GM18502 (cell line): ENCODE measurements around the gene CHST1.
A peak's percentile ranks its signal among the peaks of the same experiment; 100 is the strongest.

Source experiments
- ATAC-seq: cut with Tn5 transposase; IDR thresholded peaks from one replicate; pipeline ENCODE4 v1.9.1; 2021; ENCODE audit warnings: mild to moderate bottlenecking; ENCODE audit not compliant: unreplicated experiment, poor library complexity

Gene CHST1

GRCh38 chr11:45665206-45665932 lies at the start of gene CHST1:
Gene CHST1, minus strand, starts transcription at chr11:45665622. Its CDS starts 14,699 bp downstream, at chr11:45650923.
- no peak for ATAC-seq

DNA sequence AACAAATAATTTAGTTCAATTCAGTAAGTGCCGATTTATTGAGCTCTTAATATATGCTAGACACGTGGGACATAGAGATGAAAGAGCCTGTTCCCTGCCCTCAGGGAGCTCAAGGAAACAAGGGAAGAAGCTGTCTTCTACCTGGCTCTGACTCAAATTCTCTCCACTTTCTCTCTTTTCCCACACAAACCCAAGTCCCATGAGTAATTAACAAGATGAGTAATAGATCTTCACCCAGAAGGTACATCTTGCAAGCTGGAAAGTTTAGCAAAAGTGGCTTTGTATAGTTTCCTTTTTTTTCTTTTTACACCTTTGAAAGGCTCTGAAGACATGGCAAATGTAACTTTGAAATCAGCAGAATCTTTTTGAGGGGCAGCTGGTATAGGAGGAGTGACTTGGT lies 48.2 kb upstream of the CHST1 start:
- no peak for ATAC-seq

DNA sequence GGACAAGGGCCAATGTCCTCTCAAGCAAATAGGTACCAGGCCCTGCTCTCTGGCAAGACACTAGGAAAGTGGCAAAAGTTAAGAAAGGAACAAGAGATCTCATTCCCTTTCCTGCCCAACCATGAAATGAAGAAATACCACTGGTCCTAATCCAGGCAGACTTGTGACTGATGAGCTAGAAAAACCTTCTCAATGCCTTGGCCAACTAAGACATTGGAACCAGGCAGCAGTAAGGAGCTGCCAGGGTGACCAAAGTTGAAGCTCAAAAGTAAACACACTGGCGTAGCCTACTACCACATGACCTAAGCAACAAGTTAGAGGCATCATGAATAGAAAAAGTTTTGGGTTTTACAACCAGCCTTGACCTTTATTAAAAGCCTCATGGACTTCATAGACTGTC lies 45.1 kb upstream of the CHST1 start:
- ATAC-seq, result no peak

- no peak for ATAC-seq
Observed at GRCh38 chr11:45708887-45709663, 43.7 kb upstream of the CHST1 start.

GRCh38 chr11:45704635-45705034 lies 39.2 kb upstream of the CHST1 start:
- ATAC-seq, result no peak

GRCh38 chr11:45704133-45704532 lies 38.7 kb upstream of the CHST1 start:
- no peak for ATAC-seq

- ATAC-seq, result no peak
Observed at GRCh38 chr11:45702511-45702910, 37.1 kb upstream of the CHST1 start.

GRCh38 chr11:45698777-45699497 lies 33.5 kb upstream of the CHST1 start:
- no peak for ATAC-seq

GRCh38 chr11:45692808-45693453 lies 27.5 kb upstream of the CHST1 start:
- no peak for ATAC-seq

DNA sequence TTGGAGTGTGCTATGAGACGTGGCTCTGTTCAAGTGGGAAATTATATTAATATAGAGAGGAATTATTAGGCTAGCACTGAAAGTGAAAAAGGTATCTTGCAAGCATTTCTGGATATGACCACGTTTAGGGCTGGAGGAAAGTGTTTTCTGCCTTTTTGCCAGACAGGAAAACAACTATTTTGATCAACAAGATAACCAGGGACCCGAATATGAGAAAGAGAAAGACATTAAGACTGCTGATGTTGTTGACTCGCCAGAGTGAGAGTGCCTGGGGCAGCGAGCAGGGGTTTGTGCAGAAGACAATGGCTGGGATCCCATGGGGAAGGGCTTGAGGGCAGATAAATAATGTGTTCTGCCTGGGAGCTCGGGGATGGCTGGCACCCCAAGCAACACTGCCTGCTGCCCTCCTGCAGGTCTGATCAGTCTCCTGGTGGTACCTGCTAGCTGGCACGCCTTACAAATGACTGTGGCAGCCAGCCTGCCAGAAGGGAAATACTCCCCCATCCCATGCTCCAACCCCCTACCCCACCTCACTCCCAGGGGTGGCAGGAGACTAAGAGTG lies 23.1 kb upstream of the CHST1 start:
- ATAC-seq, result no peak

GRCh38 chr11:45687836-45688235 lies 22.4 kb upstream of the CHST1 start:
- no peak for ATAC-seq

DNA sequence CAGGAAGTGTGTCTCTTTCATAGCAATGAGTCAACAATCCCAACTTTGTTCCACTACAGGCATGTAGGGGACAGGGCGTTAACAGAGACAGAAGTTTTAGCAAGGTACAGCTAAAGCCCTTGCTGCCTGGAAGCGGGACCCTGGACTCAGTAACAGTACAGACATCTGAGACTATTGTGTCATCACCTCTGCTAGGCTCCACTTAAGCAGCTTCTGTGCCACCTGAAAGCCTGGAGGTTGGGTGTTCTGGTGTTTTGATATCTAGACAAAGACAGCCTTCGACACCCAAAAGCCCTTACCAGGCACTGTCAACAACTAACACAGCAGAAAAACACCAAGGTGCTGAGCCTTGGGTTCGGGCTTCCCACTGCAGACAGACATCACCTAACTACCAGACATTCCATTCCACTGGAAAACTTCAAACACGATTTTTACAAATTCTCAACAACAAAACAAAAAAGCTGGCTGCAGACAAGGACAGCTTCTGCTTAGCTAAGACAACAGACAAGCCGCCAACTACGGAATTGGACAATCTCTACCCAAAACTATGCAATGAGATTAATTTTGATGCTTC lies 20.6 kb upstream of the CHST1 start:
- no peak for ATAC-seq

DNA sequence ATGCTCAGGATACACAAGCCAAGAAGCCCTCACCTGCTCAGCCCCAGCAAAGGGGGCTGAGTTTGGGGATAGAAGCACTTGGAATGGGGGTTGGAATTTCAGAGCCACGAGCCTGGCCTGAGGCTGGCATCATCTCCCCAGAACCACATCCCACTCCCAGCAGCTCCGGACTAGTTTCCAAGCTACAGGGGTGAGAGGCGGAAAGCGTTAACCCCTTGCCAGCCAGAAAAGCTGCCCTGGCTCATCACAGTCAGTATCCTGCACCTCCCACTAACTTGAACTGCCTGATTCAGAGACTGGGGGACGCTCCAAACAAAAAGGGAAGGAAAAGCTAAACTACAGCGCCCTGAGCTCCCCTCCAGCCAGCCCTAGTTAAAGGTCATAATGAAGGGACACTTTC lies 19.0 kb upstream of the CHST1 start:
- ATAC-seq, result no peak

GRCh38 chr11:45683271-45684058 lies 18.0 kb upstream of the CHST1 start:
- ATAC-seq, result no peak

DNA sequence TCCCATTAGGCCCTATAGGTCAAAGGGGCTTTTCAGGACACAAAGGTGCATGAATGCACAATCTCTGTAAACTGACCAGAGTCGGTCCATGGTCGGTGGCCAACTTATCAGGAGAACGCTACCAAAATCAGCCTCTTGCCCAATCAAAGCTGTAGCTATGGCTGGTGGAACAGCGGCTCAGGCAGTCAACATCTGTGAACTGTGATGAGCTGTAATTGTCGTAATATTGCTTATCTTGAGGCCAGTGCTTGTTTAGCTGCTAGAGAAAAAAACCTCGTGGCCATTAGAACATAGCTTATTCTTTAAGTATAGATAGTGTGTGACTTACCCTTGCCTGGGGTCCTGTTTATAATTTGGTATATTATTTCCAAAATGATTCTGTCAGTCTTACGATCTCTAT lies 14.4 kb upstream of the CHST1 start:
- ATAC-seq, result no peak

DNA sequence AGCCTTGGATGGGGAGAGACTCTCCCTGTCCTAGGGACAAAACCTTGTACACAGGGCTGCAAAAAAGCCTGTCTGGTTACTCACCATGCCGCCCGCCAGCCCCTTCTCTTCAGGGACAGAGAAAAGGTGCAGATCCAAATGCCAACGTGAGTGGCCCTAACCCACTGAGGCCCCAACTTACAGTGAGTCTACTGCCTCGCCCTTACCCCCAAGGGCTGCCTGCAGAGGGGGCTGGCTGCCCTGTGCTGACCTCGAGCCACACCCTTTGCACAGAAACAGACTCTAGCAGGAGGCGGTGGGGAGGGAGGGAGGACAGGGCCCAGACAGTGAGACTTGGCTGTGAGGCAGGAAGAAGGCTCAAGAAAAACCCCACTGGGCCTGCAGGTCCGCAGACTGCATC lies 13.6 kb upstream of the CHST1 start:
- no peak for ATAC-seq

GRCh38 chr11:45677770-45678512 lies 12.5 kb upstream of the CHST1 start:
- no peak for ATAC-seq

DNA sequence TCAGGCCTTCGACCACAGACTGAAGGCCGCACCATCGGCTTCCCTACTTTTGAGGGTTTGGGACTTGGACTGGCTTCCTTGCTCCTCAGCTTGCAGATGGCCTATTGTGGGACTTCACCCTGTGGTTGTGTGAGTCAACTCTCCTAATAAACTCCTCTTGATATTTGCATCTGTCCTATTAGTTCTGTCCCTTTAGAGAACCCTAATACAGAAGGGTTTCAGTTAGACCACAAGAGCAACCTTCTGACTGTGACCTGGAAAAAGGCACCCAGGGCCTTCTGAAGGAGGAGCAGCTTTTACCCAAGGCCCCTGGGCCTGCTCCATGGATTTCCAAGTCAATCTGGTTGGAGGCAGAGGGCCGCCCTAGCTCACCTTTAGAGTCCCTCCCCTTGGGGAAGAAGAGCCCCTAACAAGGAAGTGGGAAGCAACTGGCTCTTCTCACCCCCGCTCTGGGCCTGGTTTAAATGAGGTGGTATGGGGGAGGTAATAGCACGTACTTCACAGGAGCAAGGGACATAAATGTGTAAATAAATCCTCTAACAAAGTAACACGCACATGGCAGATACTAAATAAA lies 11.2 kb upstream of the CHST1 start:
- ATAC-seq, result peak; percentile 95
